ENCODE data around the gene SNRPA1.

The SNRPA1 gene

GRCh38 chr15:101322016-101322695 lies 27.1 kb upstream of the SNRPA1 start:
- no peak for DNase-seq
- in situ Hi-C loops (cut with MboI; ENCODE audit: low pct_unique_long_range_greater_than_20kb, low sequenced_read_pairs): no loop called here

DNA sequence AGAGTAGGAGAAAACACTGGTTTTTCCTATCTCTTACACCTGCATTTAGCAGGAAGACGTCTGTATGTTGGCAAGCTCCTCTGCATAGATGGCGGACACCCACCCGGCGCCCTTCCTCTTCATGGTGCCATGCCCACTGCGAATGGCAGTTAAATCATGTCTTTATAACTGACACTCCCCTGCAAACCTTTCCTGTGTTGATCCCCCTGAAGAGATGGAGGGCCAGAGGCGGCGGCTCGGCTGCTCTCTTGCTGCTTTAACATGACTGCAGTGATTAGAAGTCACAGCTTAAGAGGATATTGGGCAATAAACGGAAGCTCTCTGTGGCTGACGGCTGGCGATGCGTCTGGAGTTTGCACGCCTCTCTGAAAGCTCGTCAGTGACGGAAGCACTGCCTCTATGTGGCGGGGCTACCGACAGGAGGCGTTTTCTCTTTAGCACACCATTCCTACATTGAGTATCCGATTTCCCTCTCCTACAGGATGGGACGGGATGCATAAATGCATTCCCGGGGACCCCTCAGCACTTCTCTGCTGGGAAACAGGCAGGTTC lies 25.5 kb upstream of the SNRPA1 start:
- DNase-seq: peak; percentile 96
- in situ Hi-C loops (cut with MboI; ENCODE audit: low pct_unique_long_range_greater_than_20kb, low sequenced_read_pairs): no loop called here

DNA sequence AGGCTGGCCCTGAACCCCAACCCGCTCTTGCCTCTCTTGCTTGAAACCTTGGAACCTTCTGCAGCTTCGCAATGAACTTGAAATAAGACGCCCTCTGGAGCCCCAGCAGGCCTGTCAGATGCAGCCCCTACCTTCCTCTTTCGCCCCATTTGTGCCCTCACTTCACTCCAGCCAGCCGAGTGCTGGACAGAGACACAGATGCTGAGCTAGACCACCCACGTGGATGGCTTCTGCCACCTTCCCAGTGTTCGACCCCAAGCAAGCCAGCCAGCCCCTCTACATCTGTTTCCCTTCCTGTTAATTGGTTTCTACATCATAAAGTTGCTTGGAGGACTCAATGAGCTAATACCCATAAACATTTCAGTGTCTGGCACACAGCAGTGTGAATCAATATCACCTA lies 23.8 kb upstream of the SNRPA1 start:
- no peak for DNase-seq
- in situ Hi-C loops (cut with MboI; ENCODE audit: low pct_unique_long_range_greater_than_20kb, low sequenced_read_pairs): no loop called here

GRCh38 chr15:101318147-101318819 lies 23.2 kb upstream of the SNRPA1 start:
- in situ Hi-C loops (cut with MboI; ENCODE audit: low pct_unique_long_range_greater_than_20kb, low sequenced_read_pairs): no loop called here
- DNase-seq: no peak

GRCh38 chr15:101317336-101317872 lies 22.4 kb upstream of the SNRPA1 start:
- in situ Hi-C loops (cut with MboI; ENCODE audit: low pct_unique_long_range_greater_than_20kb, low sequenced_read_pairs): no loop called here

GRCh38 chr15:101316529-101316928 lies 21.5 kb upstream of the SNRPA1 start:
- in situ Hi-C loops (cut with MboI; ENCODE audit: low pct_unique_long_range_greater_than_20kb, low sequenced_read_pairs): no loop called here
- DNase-seq: no peak

More at GRCh38 chr15:101317336-101317872, 22.4 kb upstream of the SNRPA1 start:
- no peak for DNase-seq

DNA sequence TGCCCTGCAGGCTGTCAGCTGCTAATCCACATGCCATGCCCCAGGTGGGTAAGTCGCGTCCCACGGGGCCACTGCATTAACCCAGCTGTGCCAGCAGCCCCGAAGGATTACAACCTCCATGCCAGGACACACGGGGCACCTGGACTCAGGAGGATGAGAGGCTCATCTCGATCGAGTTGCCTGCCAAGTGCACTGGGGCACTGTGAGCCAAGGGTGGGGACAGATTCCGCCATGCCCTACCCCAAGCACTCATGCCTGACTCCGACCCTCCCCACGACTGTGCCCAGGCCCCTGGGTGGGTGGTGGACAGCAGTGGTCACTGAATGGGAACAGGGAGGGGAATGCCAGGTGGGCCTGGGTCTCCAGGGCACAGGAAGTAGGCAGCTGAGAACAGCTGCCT lies 20.7 kb upstream of the SNRPA1 start:
- in situ Hi-C loops (cut with MboI; ENCODE audit: low pct_unique_long_range_greater_than_20kb, low sequenced_read_pairs): no loop called here
- DNase-seq: no peak

- no peak for DNase-seq
- in situ Hi-C loops (cut with MboI; ENCODE audit: low pct_unique_long_range_greater_than_20kb, low sequenced_read_pairs): no loop called here
Measured at GRCh38 chr15:101314336-101315125, 19.5 kb upstream of the SNRPA1 start.

- no peak for DNase-seq
- in situ Hi-C loops (cut with MboI; ENCODE audit: low pct_unique_long_range_greater_than_20kb, low sequenced_read_pairs): no loop called here
Measured at GRCh38 chr15:101313041-101313761, 18.2 kb upstream of the SNRPA1 start.

GRCh38 chr15:101310508-101310907 lies 15.5 kb upstream of the SNRPA1 start:
- no peak for DNase-seq
- in situ Hi-C loops (cut with MboI; ENCODE audit: low pct_unique_long_range_greater_than_20kb, low sequenced_read_pairs): no loop called here

GRCh38 chr15:101310161-101310480 lies 15.1 kb upstream of the SNRPA1 start:
- DNase-seq: no peak
- in situ Hi-C loops (cut with MboI; ENCODE audit: low pct_unique_long_range_greater_than_20kb, low sequenced_read_pairs): no loop called here

- DNase-seq: no peak
- in situ Hi-C loops (cut with MboI; ENCODE audit: low pct_unique_long_range_greater_than_20kb, low sequenced_read_pairs): no loop called here
Measured at GRCh38 chr15:101309436-101310160, 14.6 kb upstream of the SNRPA1 start.

GRCh38 chr15:101308604-101309435 lies 13.8 kb upstream of the SNRPA1 start:
- no peak for DNase-seq
- in situ Hi-C loops (cut with MboI; ENCODE audit: low pct_unique_long_range_greater_than_20kb, low sequenced_read_pairs): no loop called here

DNA sequence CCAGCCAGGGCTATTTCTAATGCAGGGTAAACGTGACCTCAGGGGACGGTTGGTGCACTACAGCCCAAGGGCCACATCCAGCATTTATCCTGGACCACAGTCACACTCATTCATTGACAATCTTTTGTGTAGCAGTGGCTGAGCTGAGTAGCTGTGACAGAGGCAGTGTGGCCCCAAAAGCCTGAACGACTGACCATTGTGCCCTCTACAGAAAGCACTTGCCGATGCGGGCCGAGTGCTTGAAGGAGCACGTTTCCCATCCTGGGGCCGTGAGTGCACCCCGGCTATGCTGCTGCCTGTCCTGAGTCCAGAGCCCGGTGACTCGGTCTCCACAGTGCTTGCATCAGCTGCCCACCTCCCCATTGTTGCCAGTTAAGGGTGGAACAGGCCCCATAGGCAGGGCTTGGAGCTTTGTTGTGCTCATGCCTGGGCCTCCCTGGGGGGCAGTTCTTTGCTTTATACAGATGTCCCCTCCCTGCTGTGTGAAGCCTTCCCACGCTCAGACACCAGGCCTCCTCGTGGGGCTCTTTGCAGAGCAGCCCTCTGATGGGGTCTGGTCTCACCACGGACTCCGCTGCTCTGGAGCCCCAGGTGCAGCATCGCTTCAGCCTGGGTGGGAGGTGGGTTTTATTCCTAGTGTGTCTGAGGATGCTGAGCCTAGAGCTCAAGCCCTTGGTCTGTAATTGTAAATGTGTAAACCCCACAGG lies 13.0 kb upstream of the SNRPA1 start:
- DNase-seq: no peak
- in situ Hi-C loops (cut with MboI; ENCODE audit: low pct_unique_long_range_greater_than_20kb, low sequenced_read_pairs): no loop called here

- in situ Hi-C loops (cut with MboI; ENCODE audit: low pct_unique_long_range_greater_than_20kb, low sequenced_read_pairs): no loop called here
- no peak for DNase-seq
Measured at GRCh38 chr15:101307048-101307896, 12.2 kb upstream of the SNRPA1 start.

GRCh38 chr15:101306341-101307047 lies 11.4 kb upstream of the SNRPA1 start:
- no peak for DNase-seq
- in situ Hi-C loops (cut with MboI; ENCODE audit: low pct_unique_long_range_greater_than_20kb, low sequenced_read_pairs): no loop called here

Measured in KBM-7 (cell line).